ENCODE data around the gene PTPRD.

Gene PTPRD

GRCh38 chr9:8268216-8268878 lies 2344.5 kb downstream of the PTPRD start:
- H3K4me3 ChIP-seq (ENCODE audit: low read depth, low read length) = no peak overlapping the region
- no peak for DNase-seq (ENCODE audit: low read depth)
- TF ChIP-seq, protein P1, sequence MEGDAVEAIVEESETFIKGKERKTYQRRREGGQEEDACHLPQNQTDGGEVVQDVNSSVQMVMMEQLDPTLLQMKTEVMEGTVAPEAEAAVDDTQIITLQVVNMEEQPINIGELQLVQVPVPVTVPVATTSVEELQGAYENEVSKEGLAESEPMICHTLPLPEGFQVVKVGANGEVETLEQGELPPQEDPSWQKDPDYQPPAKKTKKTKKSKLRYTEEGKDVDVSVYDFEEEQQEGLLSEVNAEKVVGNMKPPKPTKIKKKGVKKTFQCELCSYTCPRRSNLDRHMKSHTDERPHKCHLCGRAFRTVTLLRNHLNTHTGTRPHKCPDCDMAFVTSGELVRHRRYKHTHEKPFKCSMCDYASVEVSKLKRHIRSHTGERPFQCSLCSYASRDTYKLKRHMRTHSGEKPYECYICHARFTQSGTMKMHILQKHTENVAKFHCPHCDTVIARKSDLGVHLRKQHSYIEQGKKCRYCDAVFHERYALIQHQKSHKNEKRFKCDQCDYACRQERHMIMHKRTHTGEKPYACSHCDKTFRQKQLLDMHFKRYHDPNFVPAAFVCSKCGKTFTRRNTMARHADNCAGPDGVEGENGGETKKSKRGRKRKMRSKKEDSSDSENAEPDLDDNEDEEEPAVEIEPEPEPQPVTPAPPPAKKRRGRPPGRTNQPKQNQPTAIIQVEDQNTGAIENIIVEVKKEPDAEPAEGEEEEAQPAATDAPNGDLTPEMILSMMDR (IDR thresholded peaks at IDR 0.05; ENCODE audit: insufficient read depth, low read depth, low read length, missing control alignments) = no peak

GRCh38 chr9:8267636-8268035 lies 2345.2 kb downstream of the PTPRD start:
- TF ChIP-seq, protein P1 (IDR thresholded peaks at IDR 0.05; ENCODE audit: insufficient read depth, low read depth, low read length, missing control alignments) = no peak
- H3K4me3 ChIP-seq (ENCODE audit: low read depth, low read length) = no peak overlapping the region
- no peak for DNase-seq (ENCODE audit: low read depth)

DNA sequence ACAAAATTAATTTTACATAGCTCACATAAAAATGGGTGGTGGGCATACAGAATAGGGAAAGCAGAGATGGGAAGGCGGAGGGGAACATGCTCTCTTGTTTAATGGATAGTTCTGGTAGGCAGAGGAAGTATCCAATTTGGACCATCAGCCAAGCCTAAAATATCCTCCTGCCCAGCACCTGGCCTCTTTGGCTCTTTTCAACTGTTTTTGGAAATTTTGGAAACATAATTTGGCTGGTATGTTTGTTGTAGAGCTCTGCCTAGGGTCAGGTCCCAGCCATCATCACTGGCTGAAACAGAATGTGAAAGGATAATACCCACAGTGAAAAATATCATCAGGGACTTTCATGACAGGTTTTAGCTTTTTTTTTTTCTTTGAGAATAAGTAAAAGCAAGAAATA lies 2345.9 kb downstream of the PTPRD start:
- TF ChIP-seq, protein P1 (IDR thresholded peaks at IDR 0.05; ENCODE audit: insufficient read depth, low read depth, low read length, missing control alignments) = no peak
- DNase-seq (ENCODE audit: low read depth) = no peak
- H3K4me3 ChIP-seq (ENCODE audit: low read depth, low read length) = no peak overlapping the region

DNA sequence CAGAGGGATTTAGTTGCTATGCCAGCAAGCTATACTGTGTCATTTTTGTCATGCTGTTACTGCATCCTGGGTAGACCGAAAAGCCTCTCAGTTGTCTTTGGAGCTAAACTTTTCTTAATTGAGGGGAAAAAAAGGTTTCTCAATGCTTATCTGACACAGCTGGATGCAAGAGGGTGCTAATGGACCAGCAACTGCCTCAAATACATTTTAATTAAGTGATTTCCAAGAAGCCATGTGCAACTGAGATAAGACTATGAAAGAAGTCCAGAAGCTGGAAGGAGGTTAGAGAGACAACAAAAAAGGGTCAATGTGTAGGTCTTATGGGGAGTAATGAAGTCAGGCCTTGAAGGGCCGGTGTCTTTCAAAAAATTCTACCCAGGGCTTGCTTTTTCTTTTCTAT lies 2347.5 kb downstream of the PTPRD start:
- DNase-seq (ENCODE audit: low read depth) = no peak

More for the DNA sequence above, 2347.5 kb downstream of the PTPRD start:
- no peak overlapping the region for H3K4me3 ChIP-seq (ENCODE audit: low read depth, low read length)
- TF ChIP-seq, protein P1 (IDR thresholded peaks at IDR 0.05; ENCODE audit: insufficient read depth, low read depth, low read length, missing control alignments) = no peak
